HG03196 (cell line): Measurements from ENCODE around the gene MAML1.
A peak's percentile ranks its signal among the peaks of the same experiment; 100 is the strongest.
"Not testable (repeated sequence)": the region's sequence is repeated elsewhere in the genome, so short reads cannot be mapped to it uniquely, and the experiment has no call there.

Experiments used
- ATAC-seq: cut with Tn5 transposase; IDR thresholded peaks from one replicate; pipeline ENCODE4 v1.9.1; 2021; ENCODE audit not compliant: unreplicated experiment

Gene MAML1, protein sequence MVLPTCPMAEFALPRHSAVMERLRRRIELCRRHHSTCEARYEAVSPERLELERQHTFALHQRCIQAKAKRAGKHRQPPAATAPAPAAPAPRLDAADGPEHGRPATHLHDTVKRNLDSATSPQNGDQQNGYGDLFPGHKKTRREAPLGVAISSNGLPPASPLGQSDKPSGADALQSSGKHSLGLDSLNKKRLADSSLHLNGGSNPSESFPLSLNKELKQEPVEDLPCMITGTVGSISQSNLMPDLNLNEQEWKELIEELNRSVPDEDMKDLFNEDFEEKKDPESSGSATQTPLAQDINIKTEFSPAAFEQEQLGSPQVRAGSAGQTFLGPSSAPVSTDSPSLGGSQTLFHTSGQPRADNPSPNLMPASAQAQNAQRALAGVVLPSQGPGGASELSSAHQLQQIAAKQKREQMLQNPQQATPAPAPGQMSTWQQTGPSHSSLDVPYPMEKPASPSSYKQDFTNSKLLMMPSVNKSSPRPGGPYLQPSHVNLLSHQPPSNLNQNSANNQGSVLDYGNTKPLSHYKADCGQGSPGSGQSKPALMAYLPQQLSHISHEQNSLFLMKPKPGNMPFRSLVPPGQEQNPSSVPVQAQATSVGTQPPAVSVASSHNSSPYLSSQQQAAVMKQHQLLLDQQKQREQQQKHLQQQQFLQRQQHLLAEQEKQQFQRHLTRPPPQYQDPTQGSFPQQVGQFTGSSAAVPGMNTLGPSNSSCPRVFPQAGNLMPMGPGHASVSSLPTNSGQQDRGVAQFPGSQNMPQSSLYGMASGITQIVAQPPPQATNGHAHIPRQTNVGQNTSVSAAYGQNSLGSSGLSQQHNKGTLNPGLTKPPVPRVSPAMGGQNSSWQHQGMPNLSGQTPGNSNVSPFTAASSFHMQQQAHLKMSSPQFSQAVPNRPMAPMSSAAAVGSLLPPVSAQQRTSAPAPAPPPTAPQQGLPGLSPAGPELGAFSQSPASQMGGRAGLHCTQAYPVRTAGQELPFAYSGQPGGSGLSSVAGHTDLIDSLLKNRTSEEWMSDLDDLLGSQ

DNA sequence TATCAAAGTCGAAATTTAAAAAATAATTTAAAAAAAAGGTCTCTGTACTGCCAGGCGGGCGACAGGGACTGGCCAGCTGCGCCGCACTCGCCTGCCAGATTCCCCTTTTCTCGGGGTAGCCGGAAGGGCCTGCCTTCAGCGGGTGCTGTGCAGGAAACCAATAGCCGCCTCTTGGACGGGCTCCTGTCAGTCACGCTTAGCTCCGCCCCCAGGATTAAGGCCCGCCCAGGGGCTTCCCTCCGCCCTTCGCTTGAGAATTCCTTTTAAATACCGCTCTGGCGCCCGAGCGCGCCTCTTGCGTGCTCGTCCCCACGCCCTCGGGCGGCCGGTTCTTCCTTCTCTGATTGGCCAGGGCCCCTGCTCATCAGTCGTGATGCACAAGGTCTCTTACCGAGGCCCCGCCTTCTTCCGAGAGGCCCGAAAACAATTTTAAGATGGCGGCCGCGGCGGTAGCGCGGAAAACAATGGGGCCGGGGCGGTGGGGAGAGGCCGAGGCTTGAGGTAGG is at the start of gene MAML1:
Gene MAML1 (plus strand): TSS at position 411 of the 506 bp plus-strand sequence. CDS start 291 bp downstream, outside the sequence.
- peak; percentile 96 for ATAC-seq

- not testable (repeated sequence) for ATAC-seq
Measured at GRCh38 chr5:179689212-179689611, 43.4 kb upstream of the MAML1 start.

- ATAC-seq, result no peak
Measured at GRCh38 chr5:179694561-179694960, 38.1 kb upstream of the MAML1 start.

GRCh38 chr5:179696603-179697002 is 36.0 kb upstream of the MAML1 start:
- no peak for ATAC-seq

DNA sequence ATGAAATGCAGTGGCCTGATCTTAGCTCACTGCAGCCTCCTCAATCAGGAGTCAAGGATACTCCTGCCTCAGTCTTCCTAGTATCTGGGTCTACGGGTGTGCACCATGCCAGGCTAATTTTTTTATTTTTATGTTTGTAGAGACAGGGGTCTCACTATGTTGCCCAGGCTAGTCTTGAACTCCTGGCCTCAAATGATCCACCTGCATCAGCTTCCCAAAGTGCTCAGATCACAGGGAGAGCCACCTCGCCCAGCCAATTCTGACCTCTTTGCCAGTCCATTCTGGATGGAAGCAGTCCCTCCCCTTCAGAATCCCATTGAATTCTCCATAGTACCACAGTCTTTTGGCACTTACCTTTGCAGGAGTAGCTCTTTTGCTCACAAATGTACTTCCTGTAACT is 35.5 kb upstream of the MAML1 start:
- ATAC-seq, result no peak

- not testable (repeated sequence) for ATAC-seq
Measured at GRCh38 chr5:179697543-179697942, 35.1 kb upstream of the MAML1 start.

- peak; percentile 87 for ATAC-seq
Measured at GRCh38 chr5:179697993-179698934, 34.4 kb upstream of the MAML1 start.

GRCh38 chr5:179698935-179699615 is 33.5 kb upstream of the MAML1 start, which contains the start of gene CANX:
Gene CANX (plus strand): TSS chr5:179698967. CDS start chr5:179705682, 6,715 bp downstream.
- no peak for ATAC-seq

DNA sequence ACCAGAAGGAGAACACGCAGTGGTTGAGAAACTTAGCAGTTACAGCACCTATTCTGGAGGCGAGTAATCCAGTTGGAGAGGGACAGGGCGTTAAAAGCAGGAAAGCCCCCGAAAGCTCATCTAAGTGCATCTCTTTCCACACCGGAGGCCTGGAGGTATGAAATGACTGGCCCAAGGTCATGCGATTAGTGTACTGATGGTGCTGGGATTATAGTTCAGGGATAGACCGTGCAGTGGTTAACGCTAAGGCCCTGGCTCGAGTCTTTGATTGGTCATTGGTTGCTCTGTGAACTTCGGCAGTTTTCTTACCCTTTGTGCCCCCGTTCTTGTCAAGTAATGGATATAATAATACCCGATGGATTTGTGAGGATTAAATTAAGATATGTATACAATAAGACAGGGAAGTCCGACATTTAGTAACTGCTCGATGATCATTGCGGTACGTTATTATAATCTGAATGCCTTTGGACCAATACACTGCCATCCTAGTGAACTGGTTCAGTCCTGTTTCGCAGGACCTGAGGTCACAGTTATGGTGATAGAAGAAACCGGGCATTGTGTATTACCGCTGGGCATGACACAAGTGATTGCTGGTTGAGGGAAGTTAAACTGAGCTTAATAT is 32.9 kb upstream of the MAML1 start:
- no peak for ATAC-seq

- no peak for ATAC-seq
Measured at GRCh38 chr5:179700401-179700918, 32.2 kb upstream of the MAML1 start.

- ATAC-seq, result no peak
Measured at GRCh38 chr5:179716286-179716685, 16.3 kb upstream of the MAML1 start.

DNA sequence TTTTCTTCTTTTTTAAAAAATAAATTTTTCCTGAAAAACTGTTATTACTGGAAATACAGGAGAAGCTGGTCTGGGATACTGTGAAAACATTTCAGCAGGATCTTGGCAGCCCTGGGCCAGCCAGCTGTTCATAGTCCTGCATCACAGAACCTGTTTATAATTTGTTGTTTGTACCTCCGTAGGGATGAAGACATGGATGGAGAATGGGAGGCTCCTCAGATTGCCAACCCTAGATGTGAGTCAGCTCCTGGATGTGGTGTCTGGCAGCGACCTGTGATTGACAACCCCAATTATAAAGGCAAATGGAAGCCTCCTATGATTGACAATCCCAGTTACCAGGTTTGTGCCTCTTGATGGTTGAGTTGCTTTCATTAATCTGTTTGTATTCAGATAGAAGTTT is 12.4 kb upstream of the MAML1 start:
- no peak for ATAC-seq

DNA sequence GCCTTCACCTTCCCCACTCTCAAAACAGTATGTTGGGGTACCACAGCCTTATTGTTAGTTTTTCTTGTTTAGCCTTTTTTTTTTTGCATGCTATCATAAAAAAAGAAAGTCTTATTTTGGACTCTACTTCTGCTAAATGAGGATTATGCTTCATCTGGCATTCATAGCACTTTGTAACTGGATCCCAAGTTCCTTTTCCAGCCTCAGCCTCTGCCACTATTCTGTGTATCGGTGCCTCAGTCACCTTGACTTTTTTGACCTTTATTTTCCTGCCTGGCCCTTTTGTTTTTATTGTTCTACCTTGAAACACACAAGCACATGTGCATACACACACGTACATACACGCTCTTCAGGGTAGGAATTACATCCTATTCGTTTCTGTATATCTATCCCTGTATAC is 8.5 kb upstream of the MAML1 start:
- ATAC-seq, result no peak

- ATAC-seq, result no peak
Measured at GRCh38 chr5:179727106-179727505, 5.5 kb upstream of the MAML1 start.

- ATAC-seq, result no peak
Measured at GRCh38 chr5:179729303-179729702, 3.3 kb upstream of the MAML1 start.

GRCh38 chr5:179729727-179730126 is 2.9 kb upstream of the MAML1 start:
- no peak for ATAC-seq

GRCh38 chr5:179730356-179730755 is 2.3 kb upstream of the MAML1 start:
- no peak for ATAC-seq

DNA sequence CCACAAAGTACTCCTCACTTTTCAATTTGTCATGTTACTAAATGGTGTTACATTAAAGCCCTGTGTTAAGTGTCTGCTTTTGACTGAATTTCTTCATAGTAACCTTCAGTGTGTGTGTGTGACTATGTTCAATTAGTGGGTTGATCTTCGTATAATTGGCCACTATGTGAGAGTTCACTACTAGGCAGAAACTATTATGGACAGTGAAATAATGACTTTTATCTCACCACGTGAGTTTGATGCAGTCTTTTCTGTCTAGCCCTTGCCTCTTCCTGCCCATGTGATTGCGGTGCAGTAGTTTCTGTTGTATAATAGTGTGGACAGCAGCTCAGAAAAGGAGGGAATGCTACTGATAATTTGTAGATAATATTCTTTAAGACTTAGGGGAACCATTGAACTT is 1.8 kb upstream of the MAML1 start:
- no peak for ATAC-seq
